Stimulated activated CD4-positive, alpha-beta T cell treated with anti-CD3 and anti-CD28 coated beads, TNF-alpha, amount 100 ng/mL, for 24 hours (primary cell): ENCODE results near the gene C12orf56.
"Not testable (repeated sequence)": the region's sequence is repeated elsewhere in the genome, so short reads cannot be mapped to it uniquely, and the experiment has no call there.

Source experiments
- DNase-seq, 3 experiments: peaks; one replicate each; pipeline ENCODE4 v3.0.0-alpha.2; 2020; ENCODE audit warnings: low read depth in 3 of 3

The C12orf56 gene

GRCh38 chr12:64304571-64304970 lies 86.0 kb downstream of the C12orf56 start:
- DNase-seq: no peak

- no peak for DNase-seq
These were observed 90.9 kb downstream of the C12orf56 start for GRCh38 chr12:64299628-64300027.

GRCh38 chr12:64296301-64296700 lies 94.3 kb downstream of the C12orf56 start:
- no peak for DNase-seq

GRCh38 chr12:64293654-64294364 lies 96.7 kb downstream of the C12orf56 start:
- DNase-seq: no peak

GRCh38 chr12:64293174-64293573 lies 97.4 kb downstream of the C12orf56 start:
- DNase-seq: not testable (repeated sequence)

GRCh38 chr12:64286521-64286920 lies 104.0 kb downstream of the C12orf56 start:
- DNase-seq: no peak

- DNase-seq: no peak
These were observed 106.3 kb downstream of the C12orf56 start for GRCh38 chr12:64284256-64284655.

GRCh38 chr12:64278421-64278820 lies 112.1 kb downstream of the C12orf56 start:
- no peak for DNase-seq

- DNase-seq: no peak
These were observed 116.8 kb downstream of the C12orf56 start for GRCh38 chr12:64273527-64274403.

GRCh38 chr12:64270411-64270810 lies 120.1 kb downstream of the C12orf56 start:
- no peak for DNase-seq

- no peak for DNase-seq
These were observed 121.4 kb downstream of the C12orf56 start for GRCh38 chr12:64269161-64269560.

- DNase-seq: no peak
These were observed 122.1 kb downstream of the C12orf56 start for GRCh38 chr12:64268409-64268808.

GRCh38 chr12:64265839-64266238 lies 124.7 kb downstream of the C12orf56 start:
- no peak for DNase-seq

GRCh38 chr12:64261813-64262212 lies 128.7 kb downstream of the C12orf56 start:
- DNase-seq: no peak

- no peak for DNase-seq
These were observed 132.0 kb downstream of the C12orf56 start for GRCh38 chr12:64258576-64258975.

GRCh38 chr12:64256166-64256800 lies 134.3 kb downstream of the C12orf56 start:
- DNase-seq: no peak

- no peak for DNase-seq
These were observed 135.3 kb downstream of the C12orf56 start for GRCh38 chr12:64255249-64255648.

GRCh38 chr12:64253356-64253755 lies 137.2 kb downstream of the C12orf56 start:
- no peak for DNase-seq

GRCh38 chr12:64252681-64253080 lies 137.9 kb downstream of the C12orf56 start:
- DNase-seq: no peak

- no peak for DNase-seq
These were observed 146.7 kb downstream of the C12orf56 start for GRCh38 chr12:64243809-64244208.

GRCh38 chr12:64240781-64241180 lies 149.8 kb downstream of the C12orf56 start:
- no peak for DNase-seq

GRCh38 chr12:64237382-64237781 lies 153.2 kb downstream of the C12orf56 start:
- no peak for DNase-seq

- DNase-seq: no peak
These were observed 154.0 kb downstream of the C12orf56 start for GRCh38 chr12:64236549-64236948.
